Frontal cortex (tissue), 4 donors: Measurements from ENCODE around the gene RPSA. TPM values are rescaled to one million over a fixed set of nuclear protein-coding genes. Genes with fewer than 3 reads are reported as not detected.
"Not testable (repeated sequence)": the region's sequence is repeated elsewhere in the genome, so short reads cannot be mapped to it uniquely, and the experiment has no call there.

ENCODE experiments used
- DNase-seq, 2 donors: peaks; one replicate each; pipeline ENCODE4 v3.0.0; 2012; ENCODE audit warnings: low spot score in 2 of 2
- FAIRE-seq: peaks from 2 replicates; lab custom pipeline; 2012; peaks lifted over from hg19 to GRCh38; lab: Jason Lieb, UNC
- total RNA-seq: library from RNA; depleted of rRNA; stranded (reverse); fragments of >200 nt; gene quantifications from one replicate; pipeline ENCODE4 v1.2.3, GENCODE V29; 2014
- donor health status: control.
- donor health status: control.
- donor health status: control.

RPSA gene
- total RNA-seq, 1 donor from 2014 or later = 1,502 TPM

- no peak for FAIRE-seq
- no peak for DNase-seq
These were observed 9.5 kb downstream of the RPSA start for GRCh38 chr3:39415983-39416382.

GRCh38 chr3:39416998-39417397 is 10.5 kb downstream of the RPSA start:
- DNase-seq, FAIRE-seq: not testable (repeated sequence)

GRCh38 chr3:39418556-39419225 is 12.2 kb downstream of the RPSA start:
- FAIRE-seq, DNase-seq: not testable (repeated sequence)

GRCh38 chr3:39419742-39420315 is 13.3 kb downstream of the RPSA start:
- FAIRE-seq (no peak), DNase-seq (no peak)

GRCh38 chr3:39420543-39420942 is 14.0 kb downstream of the RPSA start:
- DNase-seq (no peak), FAIRE-seq (no peak)

GRCh38 chr3:39423436-39423970 is 17.0 kb downstream of the RPSA start:
- FAIRE-seq = no peak
- no peak for DNase-seq

- DNase-seq (no peak), FAIRE-seq (no peak)
These were observed 19.8 kb downstream of the RPSA start for GRCh38 chr3:39426312-39426711.

- FAIRE-seq = no peak
These were observed 21.0 kb downstream of the RPSA start for GRCh38 chr3:39427506-39427905.

GRCh38 chr3:39428745-39429201 is 22.3 kb downstream of the RPSA start:
- DNase-seq (no peak), FAIRE-seq (no peak)

More at GRCh38 chr3:39427506-39427905, 21.0 kb downstream of the RPSA start:
- DNase-seq = no peak

GRCh38 chr3:39429466-39429865 is 22.9 kb downstream of the RPSA start:
- no peak for DNase-seq
- FAIRE-seq = no peak

GRCh38 chr3:39432342-39432741 is 25.8 kb downstream of the RPSA start:
- DNase-seq = no peak

GRCh38 chr3:39433642-39434041 is 27.1 kb downstream of the RPSA start:
- DNase-seq (no peak), FAIRE-seq (no peak)

More at GRCh38 chr3:39432342-39432741, 25.8 kb downstream of the RPSA start:
- no peak for FAIRE-seq

GRCh38 chr3:39434574-39434973 is 28.1 kb downstream of the RPSA start:
- DNase-seq = no peak
- no peak for FAIRE-seq

- no peak for FAIRE-seq
These were observed 28.7 kb downstream of the RPSA start for GRCh38 chr3:39435006-39435748.

GRCh38 chr3:39438880-39439279 is 32.4 kb downstream of the RPSA start:
- FAIRE-seq = no peak

More at GRCh38 chr3:39435006-39435748, 28.7 kb downstream of the RPSA start:
- DNase-seq = no peak

GRCh38 chr3:39440316-39440715 is 33.8 kb downstream of the RPSA start:
- DNase-seq = no peak
- FAIRE-seq = no peak

More at GRCh38 chr3:39438880-39439279, 32.4 kb downstream of the RPSA start:
- DNase-seq = no peak

- FAIRE-seq = no peak
- DNase-seq = no peak
These were observed 37.0 kb downstream of the RPSA start for GRCh38 chr3:39443530-39443929.

- no peak for DNase-seq
- FAIRE-seq = no peak
These were observed 39.4 kb downstream of the RPSA start for GRCh38 chr3:39445927-39446326.

GRCh38 chr3:39446444-39446843 is 39.9 kb downstream of the RPSA start:
- DNase-seq (no peak), FAIRE-seq (no peak)

- peak; percentile 66 to 71 for DNase-seq
- FAIRE-seq = peak; percentile 75
These were observed 41.3 kb downstream of the RPSA start for GRCh38 chr3:39447637-39448483.
